ENCODE measurements around the gene MYOCOS.

Gene MYOCOS

GRCh38 chr1:171663036-171663853 lies 41.2 kb downstream of the MYOCOS start:
- no peaks in the 10 kb centered on the region for H3K4me1 ChIP-seq (ENCODE audit: insufficient read depth, low read length, poor library complexity, severe bottlenecking)
- H3K4me2 ChIP-seq (ENCODE audit: low read depth, low read length, poor library complexity, severe bottlenecking): no peak overlapping the region
- H4K20me1 ChIP-seq (ENCODE audit: insufficient read depth, low read length, poor library complexity, severe bottlenecking): no peaks in the 10 kb centered on the region
- H3K79me2 ChIP-seq (ENCODE audit: insufficient read depth, low read length): no peaks in the 10 kb centered on the region
- no peaks in the 10 kb centered on the region for H3F3A ChIP-seq (ENCODE audit: low read depth)
- no peak overlapping the region for H2AFZ ChIP-seq (ENCODE audit: low read length)
- no peaks in the 10 kb centered on the region for H3K9me3 ChIP-seq (ENCODE audit: insufficient read depth, low read depth, low read length)
- H3K9ac ChIP-seq (ENCODE audit: low read depth, low read length, poor library complexity, severe bottlenecking): no peak overlapping the region
- TF ChIP-seq EZH2phosphoT487 (IDR thresholded peaks at IDR 0.05; ENCODE audit: borderline replicate concordance) (no peak), CTCF (conservative IDR thresholded peaks at IDR 0.05; ENCODE audit: low read length) (no peak)
- no peak overlapping the region for H3K4me3 ChIP-seq (ENCODE audit: low read length, poor library complexity, severe bottlenecking)
- H3K27me3 ChIP-seq (ENCODE audit: insufficient read depth, low read length, poor library complexity, severe bottlenecking): no peaks in the 10 kb centered on the region
- H3K36me3 ChIP-seq (ENCODE audit: insufficient read depth, low read length): no peaks in the 10 kb centered on the region
- H3K9me2 ChIP-seq (replicated peaks; ENCODE audit: low read depth, low read length): no peaks in the 10 kb centered on the region

- Histone ChIP-seq H3K79me2 (ENCODE audit: insufficient read depth, low read length) (no peaks in the 10 kb centered on the region), H4K20me1 (ENCODE audit: insufficient read depth, low read length, poor library complexity, severe bottlenecking) (no peaks in the 10 kb centered on the region), H3K4me1 (ENCODE audit: insufficient read depth, low read length, poor library complexity, severe bottlenecking) (no peaks in the 10 kb centered on the region), H3K9me3 (ENCODE audit: insufficient read depth, low read depth, low read length) (no peaks in the 10 kb centered on the region), H3K4me2 (ENCODE audit: low read depth, low read length, poor library complexity, severe bottlenecking) (no peak overlapping the region), H3K9ac (ENCODE audit: low read depth, low read length, poor library complexity, severe bottlenecking) (no peak overlapping the region), H2AFZ (ENCODE audit: low read length) (no peak overlapping the region), H3K4me3 (ENCODE audit: low read length, poor library complexity, severe bottlenecking) (no peak overlapping the region), H3K27me3 (ENCODE audit: insufficient read depth, low read length, poor library complexity, severe bottlenecking) (no peaks in the 10 kb centered on the region), H3F3A (ENCODE audit: low read depth) (no peaks in the 10 kb centered on the region), H3K9me2 (replicated peaks; ENCODE audit: low read depth, low read length) (no peaks in the 10 kb centered on the region), H3K36me3 (ENCODE audit: insufficient read depth, low read length) (no peaks in the 10 kb centered on the region)
- TF ChIP-seq CTCF (conservative IDR thresholded peaks at IDR 0.05; ENCODE audit: low read length): no peak
- no peak for TF ChIP-seq EZH2phosphoT487 (IDR thresholded peaks at IDR 0.05; ENCODE audit: borderline replicate concordance)
Measured at GRCh38 chr1:171663854-171664575, 42.0 kb downstream of the MYOCOS start.

GRCh38 chr1:171664976-171665375 lies 42.9 kb downstream of the MYOCOS start:
- Histone ChIP-seq H3K9me3 (ENCODE audit: insufficient read depth, low read depth, low read length) (no peaks in the 10 kb centered on the region), H3K4me1 (ENCODE audit: insufficient read depth, low read length, poor library complexity, severe bottlenecking) (no peaks in the 10 kb centered on the region), H3K27me3 (ENCODE audit: insufficient read depth, low read length, poor library complexity, severe bottlenecking) (no peaks in the 10 kb centered on the region), H3K9ac (ENCODE audit: low read depth, low read length, poor library complexity, severe bottlenecking) (no peak overlapping the region), H3K79me2 (ENCODE audit: insufficient read depth, low read length) (no peaks in the 10 kb centered on the region), H3F3A (ENCODE audit: low read depth) (no peaks in the 10 kb centered on the region), H3K4me2 (ENCODE audit: low read depth, low read length, poor library complexity, severe bottlenecking) (no peak overlapping the region), H4K20me1 (ENCODE audit: insufficient read depth, low read length, poor library complexity, severe bottlenecking) (no peaks in the 10 kb centered on the region), H2AFZ (ENCODE audit: low read length) (no peak overlapping the region), H3K9me2 (replicated peaks; ENCODE audit: low read depth, low read length) (no peaks in the 10 kb centered on the region), H3K36me3 (ENCODE audit: insufficient read depth, low read length) (no peaks in the 10 kb centered on the region), H3K4me3 (ENCODE audit: low read length, poor library complexity, severe bottlenecking) (no peak overlapping the region)
- no peak for TF ChIP-seq EZH2phosphoT487 (IDR thresholded peaks at IDR 0.05; ENCODE audit: borderline replicate concordance)
- no peak for TF ChIP-seq CTCF (conservative IDR thresholded peaks at IDR 0.05; ENCODE audit: low read length)
